Erythroblast (primary cell): Measurements from ENCODE around the gene AK5.
A peak's percentile ranks its signal among the peaks of the same experiment; 100 is the strongest.
"Not testable (repeated sequence)": the region's sequence is repeated elsewhere in the genome, so short reads cannot be mapped to it uniquely, and the experiment has no call there.

Experiments
- DNase-seq, 2 experiments: peaks; one replicate each; lab custom pipeline; 2025; lab: John Stamatoyannopoulos, UW
- GATA1 ChIP-seq: IDR thresholded peaks from 2 replicates; pipeline ENCODE4 v1.6.1; 2011; ENCODE audit warnings: low read depth, mild to moderate bottlenecking, control low read depth, low read length, moderate library complexity
- POLR2A ChIP-seq: IDR thresholded peaks from 2 replicates; pipeline ENCODE4 v1.6.1; 2011; ENCODE audit warnings: mild to moderate bottlenecking, low read length

Gene AK5

GRCh38 chr1:77509898-77510297 lies 228.1 kb downstream of the AK5 start:
- no peak for TF ChIP-seq GATA1
- no peak for TF ChIP-seq POLR2A
- no peak for DNase-seq

GRCh38 chr1:77511440-77511840 lies 229.6 kb downstream of the AK5 start:
- TF ChIP-seq POLR2A (no peak), GATA1 (no peak)
- no peak for DNase-seq

- not testable (repeated sequence) for DNase-seq
Measured at GRCh38 chr1:77512650-77513049, 230.8 kb downstream of the AK5 start.

GRCh38 chr1:77513839-77514763 lies 232.3 kb downstream of the AK5 start:
- TF ChIP-seq POLR2A (no peak), GATA1 (no peak)
- DNase-seq = no peak

- peak in 1 of 2 experiments; percentile 11 for DNase-seq
Measured at GRCh38 chr1:77514921-77515776, 233.3 kb downstream of the AK5 start.

GRCh38 chr1:77516106-77516505 lies 234.3 kb downstream of the AK5 start:
- DNase-seq = no peak

More at GRCh38 chr1:77514921-77515776, 233.3 kb downstream of the AK5 start:
- TF ChIP-seq GATA1 (no peak), POLR2A (no peak)

GRCh38 chr1:77524038-77524437 lies 242.2 kb downstream of the AK5 start:
- TF ChIP-seq POLR2A = no peak
- TF ChIP-seq GATA1 = no peak
- no peak for DNase-seq

More at GRCh38 chr1:77516106-77516505, 234.3 kb downstream of the AK5 start:
- TF ChIP-seq GATA1 (no peak), POLR2A (no peak)

- not testable (repeated sequence) for DNase-seq
Measured at GRCh38 chr1:77531149-77531548, 249.3 kb downstream of the AK5 start.

- not testable (repeated sequence) for DNase-seq
Measured at GRCh38 chr1:77531596-77532280, 249.9 kb downstream of the AK5 start.

- no peak for DNase-seq
- no peak for TF ChIP-seq GATA1
- TF ChIP-seq POLR2A = no peak
Measured at GRCh38 chr1:77532641-77533040, 250.8 kb downstream of the AK5 start.

- DNase-seq = peak; percentile 57 to 74
- no peak for TF ChIP-seq POLR2A
- TF ChIP-seq GATA1 = no peak
Measured at GRCh38 chr1:77533660-77534305, 252.0 kb downstream of the AK5 start.

GRCh38 chr1:77534456-77534855 lies 252.6 kb downstream of the AK5 start:
- no peak for TF ChIP-seq GATA1
- TF ChIP-seq POLR2A = no peak
- DNase-seq = no peak

- no peak for DNase-seq
Measured at GRCh38 chr1:77536813-77537212, 255.0 kb downstream of the AK5 start.

More at GRCh38 chr1:77536813-77537212, 255.0 kb downstream of the AK5 start:
- TF ChIP-seq POLR2A = no peak
- no peak for TF ChIP-seq GATA1
